Esophagus squamous epithelium (tissue), 5 donors: ENCODE results near the gene RBM14. TPM values are rescaled to one million over a fixed set of nuclear protein-coding genes. Genes with fewer than 3 reads are reported as not detected.
"Not testable (repeated sequence)": the region's sequence is repeated elsewhere in the genome, so short reads cannot be mapped to it uniquely, and the experiment has no call there.

Experiments used
- DNase-seq: peaks from one replicate; lab custom pipeline; 2025; lab: John Stamatoyannopoulos, UW
- H3K27ac ChIP-seq, 4 donors: fragments of 200-600 bp; sonication (generic); one replicate each; pipeline ENCODE4 v1.5.1; 2016 to 2019; ENCODE audit warnings: mild to moderate bottlenecking in 1 of 4
- H3K27me3 ChIP-seq, 4 donors: fragments of 200-600 bp; sonication (generic); 1 replicate in 3 of 4; 2 replicates in 1 of 4; pipeline versions ENCODE4 v1.5.1 to v1.6.0; 2017 to 2021; ENCODE audit warnings: antibody characterized with exemption in 1 of 4
- H3K36me3 ChIP-seq, 3 donors: fragments of 200-600 bp; sonication (generic); one replicate each; pipeline ENCODE4 v1.5.1; 2016 to 2019
- H3K4me1 ChIP-seq, 3 donors: fragments of 200-600 bp; sonication (generic); one replicate each; pipeline ENCODE4 v1.5.1; 2017 to 2019
- H3K4me3 ChIP-seq, 4 donors: fragments of 200-600 bp; sonication (generic); 1 replicate in 3 of 4; 2 replicates in 1 of 4; pipeline ENCODE4 v1.5.1; 2016 to 2019; ENCODE audit warnings: mild to moderate bottlenecking in 2 of 4, moderate library complexity in 1 of 4
- H3K9me3 ChIP-seq, 3 donors: fragments of 200-600 bp; sonication (generic); one replicate each; pipeline ENCODE4 v1.5.1; 2016 to 2019
- POLR2A ChIP-seq, 4 donors: fragments of 450-650 bp; IDR thresholded peaks; one replicate each; pipeline ENCODE4 v1.6.1; 2017; ENCODE audit warnings: antibody characterized with exemption in 4 of 4, mild to moderate bottlenecking in 4 of 4, moderate library complexity in 3 of 4
- WGBS, 2 donors: methylation state at CpG; one replicate each; pipeline ENCODE4 v1.1.5; 2018; 5-methylcytosine and 5-hydroxymethylcytosine counted together
- intact Hi-C: fragments of 100-400 bp; cut with DNase I; formaldehyde crosslinking; loops from one replicate; pipeline ENCODE4 v1.15.0; 2022
- total RNA-seq, 4 donors: library from RNA; depleted of rRNA; stranded (reverse); fragments of >200 nt; gene quantifications; one replicate each; pipeline ENCODE4 v1.1.0, GENCODE V29; 2016
- TF ChIP-seq, protein P1 (sequence below), 6 experiments: fragments of 450-650 bp in 4 of 6; fragments of 200-600 bp in 2 of 6; sonication (generic) in 2 of 6; IDR thresholded peaks; one replicate each; pipeline ENCODE4 v1.5.1; 2016 to 2019; ENCODE audit warnings: antibody characterized with exemption in 6 of 6, mild to moderate bottlenecking in 4 of 6, moderate library complexity in 4 of 6
- donor health status: DM: yes; HTN: yes; CAD: no.

Gene RBM14
- total RNA-seq, 4 donors from 2014 or later, result 37.0 to 61.5 (median 38.0) TPM

- TF ChIP-seq, protein P1, sequence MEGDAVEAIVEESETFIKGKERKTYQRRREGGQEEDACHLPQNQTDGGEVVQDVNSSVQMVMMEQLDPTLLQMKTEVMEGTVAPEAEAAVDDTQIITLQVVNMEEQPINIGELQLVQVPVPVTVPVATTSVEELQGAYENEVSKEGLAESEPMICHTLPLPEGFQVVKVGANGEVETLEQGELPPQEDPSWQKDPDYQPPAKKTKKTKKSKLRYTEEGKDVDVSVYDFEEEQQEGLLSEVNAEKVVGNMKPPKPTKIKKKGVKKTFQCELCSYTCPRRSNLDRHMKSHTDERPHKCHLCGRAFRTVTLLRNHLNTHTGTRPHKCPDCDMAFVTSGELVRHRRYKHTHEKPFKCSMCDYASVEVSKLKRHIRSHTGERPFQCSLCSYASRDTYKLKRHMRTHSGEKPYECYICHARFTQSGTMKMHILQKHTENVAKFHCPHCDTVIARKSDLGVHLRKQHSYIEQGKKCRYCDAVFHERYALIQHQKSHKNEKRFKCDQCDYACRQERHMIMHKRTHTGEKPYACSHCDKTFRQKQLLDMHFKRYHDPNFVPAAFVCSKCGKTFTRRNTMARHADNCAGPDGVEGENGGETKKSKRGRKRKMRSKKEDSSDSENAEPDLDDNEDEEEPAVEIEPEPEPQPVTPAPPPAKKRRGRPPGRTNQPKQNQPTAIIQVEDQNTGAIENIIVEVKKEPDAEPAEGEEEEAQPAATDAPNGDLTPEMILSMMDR (IDR thresholded peaks at IDR 0.05), result no peak
- no peak for TF ChIP-seq POLR2A (IDR thresholded peaks at IDR 0.05)
- intact Hi-C loops, result no loop called here
These were observed 30.3 kb upstream of the RBM14 start for GRCh38 chr11:66586136-66586535.

DNA sequence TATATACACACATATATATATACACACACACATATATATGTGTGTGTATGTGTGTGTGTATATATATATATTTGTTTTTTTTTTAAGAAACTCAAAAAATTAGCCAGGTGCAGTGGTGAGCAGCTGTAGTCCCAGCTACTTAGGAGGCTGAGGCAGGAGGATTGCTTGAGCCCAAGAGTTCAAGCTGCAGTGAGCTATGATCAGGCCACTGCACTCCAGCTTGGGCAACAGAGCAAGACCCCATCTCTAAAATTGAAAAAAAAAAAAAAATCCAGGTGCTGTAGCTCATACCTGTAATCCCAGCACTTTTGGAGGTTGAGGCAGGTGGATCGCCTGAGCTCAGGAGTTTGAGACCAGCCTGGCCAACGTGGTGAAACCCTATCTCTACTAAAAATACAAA lies 27.1 kb upstream of the RBM14 start:
- peaks cover 14 to 23% (median 18%) of the 10 kb centered on the region in 3 donors for H3K4me1 ChIP-seq
- H3K27ac ChIP-seq, H3K4me3 ChIP-seq, H3K9me3 ChIP-seq, H3K36me3 ChIP-seq, DNase-seq, H3K27me3 ChIP-seq, intact Hi-C loops: not testable (repeated sequence)
- 58 to 74% methylated on average over 2 of the region's 2 CpGs for WGBS, 2 donors

More at GRCh38 chr11:66586136-66586535, 30.3 kb upstream of the RBM14 start:
- Histone ChIP-seq H3K4me1 (no peaks in the 10 kb centered on the region), H3K36me3 (no peaks in the 10 kb centered on the region), H3K4me3 (no peak overlapping the region), H3K27me3 (no peaks in the 10 kb centered on the region), H3K27ac (no peak overlapping the region), H3K9me3 (peaks cover 0 to 11% (median 10%) of the 10 kb centered on the region in 3 donors)
- DNase-seq, result no peak
- 19 to 60% methylated on average over 2 of the region's 2 CpGs for WGBS, 2 donors

GRCh38 chr11:66589996-66590675 lies 26.3 kb upstream of the RBM14 start:
- Histone ChIP-seq H3K9me3 (no peaks in the 10 kb centered on the region), H3K36me3 (no peaks in the 10 kb centered on the region), H3K4me3 (no peak overlapping the region), H3K4me1 (peaks cover 18 to 31% (median 22%) of the 10 kb centered on the region in 3 donors), H3K27ac (no peak overlapping the region), H3K27me3 (no peaks in the 10 kb centered on the region)
- no peak for DNase-seq
- TF ChIP-seq, protein P1 (IDR thresholded peaks at IDR 0.05), result no peak
- TF ChIP-seq POLR2A (IDR thresholded peaks at IDR 0.05), result no peak
- intact Hi-C loops, result no loop called here
- WGBS, 2 donors, result 97 to 98% methylated on average over 5 to 7 of the region's 7 CpGs

GRCh38 chr11:66591175-66591574 lies 25.3 kb upstream of the RBM14 start:
- Histone ChIP-seq H3K27ac (no peak overlapping the region), H3K9me3 (no peaks in the 10 kb centered on the region), H3K36me3 (no peaks in the 10 kb centered on the region), H3K4me1 (peaks cover 18 to 42% (median 28%) of the 10 kb centered on the region in 3 donors), H3K4me3 (no peak overlapping the region), H3K27me3 (no peaks in the 10 kb centered on the region)
- 64 to 100% methylated on average over 1 to 2 of the region's 2 CpGs for WGBS, 2 donors
- DNase-seq, result no peak
- intact Hi-C loops, result no loop called here
- TF ChIP-seq POLR2A (IDR thresholded peaks at IDR 0.05), result no peak
- TF ChIP-seq, protein P1 (IDR thresholded peaks at IDR 0.05), result no peak

- peak in 3 of 4 donors; percentile 67 to 92 (median 74) for TF ChIP-seq POLR2A (IDR thresholded peaks at IDR 0.05)
- TF ChIP-seq, protein P1 (IDR thresholded peaks at IDR 0.05), result peak; percentile 56 to 83 (median 72)
These were observed 23.8 kb upstream of the RBM14 start, which contains the start of the genes CCDC87 and CCS for GRCh38 chr11:66592457-66593302. TSS of gene CCDC87 (minus strand) at chr11:66593063. CDS start at chr11:66593015, 48 bp downstream. TSS of gene CCS (plus strand) at chr11:66593185. CDS start at chr11:66593262, 77 bp downstream.

More at GRCh38 chr11:66592457-66593302, 23.8 kb upstream of the RBM14 start, which contains the start of the genes CCDC87 and CCS:
- Histone ChIP-seq H3K9me3 (no peaks in the 10 kb centered on the region), H3K4me1 (peaks cover 18 to 44% (median 28%) of the 10 kb centered on the region in 3 donors), H3K27ac (peak within 1 kb of the TSS; percentile 75 to 94 (median 90)), H3K4me3 (peak within 1 kb of the TSS; percentile 44 to 81 (median 74)), H3K36me3 (no peaks in the 10 kb centered on the region), H3K27me3 (no peaks in the 10 kb centered on the region)
- intact Hi-C loops, result no loop called here
- 27% methylated on average over 35 of the region's 68 CpGs; no CpG with 5 or more reads in 1 of the 2 donors for WGBS, 2 donors
- DNase-seq, result peak; percentile 76
